Measurements from ENCODE around the gene ALPK3. TPM values are rescaled to one million over a fixed set of nuclear protein-coding genes. Genes with fewer than 3 reads are reported as not detected.

The ALPK3 gene
- total and polyA plus RNA-seq, 8 donors = 0.58 to 17.9 (median 3.5) TPM

- WGBS, 5 donors = 81 to 91% (median 86%) methylated on average over 3 of the region's 3 CpGs
Measured at GRCh38 chr15:84773716-84774115, 43.4 kb upstream of the ALPK3 start.

GRCh38 chr15:84775867-84776449, 41.2 kb upstream of the ALPK3 start:
- intact Hi-C loops (cut with DNase I; ENCODE audit: low total_unique reads) = no loop called here
- DNase-seq = no peak
- Histone ChIP-seq H3K36me3 (peaks cover 6 to 35% (median 25%) of the 10 kb centered on the region in 4 donors), H3K27ac (no peak overlapping the region), H3K4me3 (no peak overlapping the region), H3K4me1 (peaks cover 0 to 33% (median 11%) of the 10 kb centered on the region in 4 donors), H3K27me3 (no peaks in the 10 kb centered on the region), H3K9me3 (no peaks in the 10 kb centered on the region)
- TF ChIP-seq EP300 (IDR thresholded peaks at IDR 0.05) (no peak), POLR2A (IDR thresholded peaks at IDR 0.05) (no peak), CTCF (IDR thresholded peaks at IDR 0.05) (no peak), POLR2AphosphoS5 (IDR thresholded peaks at IDR 0.05) (no peak)
- WGBS, 5 donors = 60 to 100% (median 86%) methylated on average over 1 of the region's 1 CpG

More at GRCh38 chr15:84773716-84774115, 43.4 kb upstream of the ALPK3 start:
- peaks cover 0 to 37% (median 11%) of the 10 kb centered on the region in 4 donors for H3K4me1 ChIP-seq
- no peaks in the 10 kb centered on the region for H3K27me3 ChIP-seq
- no peak overlapping the region for H3K27ac ChIP-seq
- H3K9me3 ChIP-seq = no peaks in the 10 kb centered on the region
- H3K4me3 ChIP-seq = no peak overlapping the region
- intact Hi-C loops (cut with DNase I; ENCODE audit: low total_unique reads) = no loop called here
- no peak for TF ChIP-seq POLR2A (IDR thresholded peaks at IDR 0.05)
- TF ChIP-seq EP300 (IDR thresholded peaks at IDR 0.05) = no peak
- TF ChIP-seq CTCF (IDR thresholded peaks at IDR 0.05) = no peak
- no peak for TF ChIP-seq POLR2AphosphoS5 (IDR thresholded peaks at IDR 0.05)
- DNase-seq = no peak
- peaks cover 6 to 46% (median 36%) of the 10 kb centered on the region in 4 donors for H3K36me3 ChIP-seq

GRCh38 chr15:84778194-84778593, 39.0 kb upstream of the ALPK3 start:
- no peak for DNase-seq
- TF ChIP-seq EP300 (IDR thresholded peaks at IDR 0.05) = no peak
- TF ChIP-seq CTCF (IDR thresholded peaks at IDR 0.05) = no peak
- TF ChIP-seq POLR2AphosphoS5 (IDR thresholded peaks at IDR 0.05) = no peak
- no peak for TF ChIP-seq POLR2A (IDR thresholded peaks at IDR 0.05)

GRCh38 chr15:84780492-84780891, 36.7 kb upstream of the ALPK3 start:
- Histone ChIP-seq H3K27me3 (no peaks in the 10 kb centered on the region), H3K4me3 (no peak overlapping the region), H3K36me3 (peaks cover 34 to 62% (median 55%) of the 10 kb centered on the region in 4 donors), H3K4me1 (peaks cover 0 to 13% (median 5%) of the 10 kb centered on the region in 4 donors), H3K27ac (no peak overlapping the region), H3K9me3 (no peaks in the 10 kb centered on the region)
- WGBS, 5 donors = 81 to 92% (median 91%) methylated on average over 3 of the region's 3 CpGs
- no peak for DNase-seq
- TF ChIP-seq EP300 (IDR thresholded peaks at IDR 0.05) (no peak), POLR2A (IDR thresholded peaks at IDR 0.05) (no peak), CTCF (IDR thresholded peaks at IDR 0.05) (no peak), POLR2AphosphoS5 (IDR thresholded peaks at IDR 0.05) (no peak)
- intact Hi-C loops (cut with DNase I; ENCODE audit: low total_unique reads) = no loop called here

More at GRCh38 chr15:84778194-84778593, 39.0 kb upstream of the ALPK3 start:
- intact Hi-C loops (cut with DNase I; ENCODE audit: low total_unique reads) = no loop called here
- peaks cover 0 to 18% (median 0%) of the 10 kb centered on the region in 4 donors for H3K4me1 ChIP-seq
- no peaks in the 10 kb centered on the region for H3K9me3 ChIP-seq
- 85 to 92% (median 90%) methylated on average over 13 of the region's 13 CpGs for whole genome bisulfite sequencing, 5 donors
- H3K27ac ChIP-seq = no peak overlapping the region
- H3K36me3 ChIP-seq = peaks cover 15 to 47% (median 37%) of the 10 kb centered on the region in 4 donors
- no peak overlapping the region for H3K4me3 ChIP-seq
- H3K27me3 ChIP-seq = no peaks in the 10 kb centered on the region

Measured in stomach (tissue), 9 donors.